ENCODE measurements around the gene ATP5PO. TPM values are rescaled to one million over a fixed set of nuclear protein-coding genes. Genes with fewer than 3 reads are reported as not detected.

Gene ATP5PO
- total and polyA plus RNA-seq, 12 donors, result 551 to 1,557 (median 857) TPM

GRCh38 chr21:33856893-33857527, 58.6 kb downstream of the ATP5PO start:
- TF ChIP-seq CTCF (IDR thresholded peaks at IDR 0.05), result no peak
- no peak for ATAC-seq
- no peak for DNase-seq

DNA sequence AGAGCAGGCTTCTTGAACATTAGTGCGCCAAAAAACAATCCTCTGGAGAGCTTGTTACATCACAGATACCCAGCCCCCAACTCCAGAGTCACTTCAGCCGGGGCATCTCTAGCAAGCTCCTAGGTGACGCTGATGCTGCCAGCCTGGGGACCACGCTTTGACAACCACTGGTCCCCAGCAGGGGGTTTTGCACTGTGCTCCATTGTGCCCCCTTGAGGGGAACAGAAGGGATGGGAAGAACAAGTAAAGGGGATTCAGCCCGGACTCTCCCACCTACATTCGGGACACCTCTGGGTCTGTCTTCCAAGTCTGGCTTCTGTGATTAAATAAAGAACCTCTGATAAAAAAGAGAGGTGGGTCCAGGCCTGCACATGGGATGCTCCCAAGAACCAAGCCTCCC, 60.4 kb downstream of the ATP5PO start:
- Histone ChIP-seq H3K9me3 (no peaks in the 10 kb centered on the region), H3K27ac (no peak overlapping the region), H3K27me3 (no peaks in the 10 kb centered on the region), H3K4me3 (no peak overlapping the region), H3K4me1 (peaks cover 0 to 10% (median 0%) of the 10 kb centered on the region in 9 donors), H3K36me3 (no peaks in the 10 kb centered on the region)
- WGBS, 2 donors, result 87 to 89% methylated on average over 6 of the region's 6 CpGs
- DNase-seq (no peak), ATAC-seq (no peak)
- intact Hi-C loops (cut with DNase I), result no loop called here
- peak in 1 of 9 donors; percentile 22 for TF ChIP-seq CTCF (IDR thresholded peaks at IDR 0.05)

More at GRCh38 chr21:33856893-33857527, 58.6 kb downstream of the ATP5PO start:
- Histone ChIP-seq H3K4me1 (peaks cover 0 to 10% (median 0%) of the 10 kb centered on the region in 9 donors), H3K27ac (no peak overlapping the region), H3K36me3 (no peaks in the 10 kb centered on the region), H3K9me3 (no peaks in the 10 kb centered on the region), H3K27me3 (no peaks in the 10 kb centered on the region), H3K4me3 (no peak overlapping the region)
- intact Hi-C loops (cut with DNase I), result no loop called here
- WGBS, 2 donors, result 92 to 94% methylated on average over 17 of the region's 17 CpGs

- peaks cover 0 to 10% (median 0%) of the 10 kb centered on the region in 9 donors for H3K4me1 ChIP-seq
- no peaks in the 10 kb centered on the region for H3K9me3 ChIP-seq
- H3K27ac ChIP-seq, result peak overlapping the region in 1 of 10 donors; percentile 23
- H3K27me3 ChIP-seq, result no peaks in the 10 kb centered on the region
- intact Hi-C loops (cut with DNase I), result no loop called here
- 50 to 57% methylated on average over 5 of the region's 5 CpGs for WGBS, 2 donors
- ATAC-seq (peak in 3 of 8 donors; percentile 8 to 23 (median 15)), DNase-seq (no peak)
- H3K4me3 ChIP-seq, result no peak overlapping the region
- no peak for TF ChIP-seq CTCF (IDR thresholded peaks at IDR 0.05)
- no peaks in the 10 kb centered on the region for H3K36me3 ChIP-seq
These were observed 61.0 kb downstream of the ATP5PO start for GRCh38 chr21:33854604-33855003.

Other genes with a start within 250 kb of the ATP5PO start
- gene MRPS6, start 157.8 kb upstream of the ATP5PO start, total RNA-seq, result 10 to 100 TPM; 32.0 to 68.1 (median 38.4) TPM
- 10 to 100 TPM; 38.7 to 51.7 TPM for gene MRPS6, start 157.8 kb upstream of the ATP5PO start, polyA plus RNA-seq
- gene SLC5A3, start 157.8 kb upstream of the ATP5PO start, total RNA-seq, result 1 to 10 TPM; 1.8 to 7.4 (median 2.8) TPM
- 1 to 10 TPM in 1 of 2 donors, under 1 TPM in 1; 0.58 to 1.3 TPM for gene SLC5A3, start 157.8 kb upstream of the ATP5PO start, polyA plus RNA-seq

Data from heart right ventricle (tissue), 16 donors.